NCI-H345 treated with DMSO at 0.1 percent for 48 hours (cell line): ENCODE measurements around the gene SDHAF2.
A peak's percentile ranks its signal among the peaks of the same experiment; 100 is the strongest.
"Not testable (repeated sequence)": the region's sequence is repeated elsewhere in the genome, so short reads cannot be mapped to it uniquely, and the experiment has no call there.

ENCODE experiments used
- DNase-seq: peaks from one replicate; lab custom pipeline; 2025; ENCODE audit not compliant: unreplicated experiment; lab: John Stamatoyannopoulos, UW

The SDHAF2 gene

GRCh38 chr11:61425367-61426131 is 4.4 kb upstream of the SDHAF2 start:
- DNase-seq = no peak

- DNase-seq = peak; percentile 43
Observed at GRCh38 chr11:61429346-61429690, 606 bp upstream of the SDHAF2 start.

GRCh38 chr11:61430839-61431238 is 915 bp downstream of the SDHAF2 start:
- not testable (repeated sequence) for DNase-seq

GRCh38 chr11:61437496-61437895 is 7.6 kb downstream of the SDHAF2 start:
- DNase-seq = no peak

- no peak for DNase-seq
Observed at GRCh38 chr11:61439615-61440014, 9.7 kb downstream of the SDHAF2 start.

GRCh38 chr11:61442616-61443015 is 12.7 kb downstream of the SDHAF2 start:
- no peak for DNase-seq

- peak; percentile 10 for DNase-seq
Observed at GRCh38 chr11:61445516-61445915, 15.6 kb downstream of the SDHAF2 start.

- DNase-seq = peak; percentile 93
Observed at GRCh38 chr11:61446211-61446651, 16.3 kb downstream of the SDHAF2 start.

GRCh38 chr11:61447601-61448551 is 18.0 kb downstream of the SDHAF2 start:
- no peak for DNase-seq

GRCh38 chr11:61448552-61448927 is 18.6 kb downstream of the SDHAF2 start:
- DNase-seq = no peak

GRCh38 chr11:61452825-61453224 is 22.9 kb downstream of the SDHAF2 start:
- no peak for DNase-seq

- no peak for DNase-seq
Observed at GRCh38 chr11:61453695-61454094, 23.8 kb downstream of the SDHAF2 start.

- peak; percentile 29 for DNase-seq
Observed at GRCh38 chr11:61454520-61454919, 24.6 kb downstream of the SDHAF2 start.

GRCh38 chr11:61460474-61460881 is 30.6 kb downstream of the SDHAF2 start:
- peak; percentile 2 for DNase-seq

GRCh38 chr11:61460986-61461385 is 31.1 kb downstream of the SDHAF2 start:
- no peak for DNase-seq

GRCh38 chr11:61467602-61468001 is 37.7 kb downstream of the SDHAF2 start:
- not testable (repeated sequence) for DNase-seq

GRCh38 chr11:61468002-61468401 is 38.1 kb downstream of the SDHAF2 start:
- DNase-seq = no peak

- DNase-seq = no peak
Observed at GRCh38 chr11:61472282-61472681, 42.4 kb downstream of the SDHAF2 start.

GRCh38 chr11:61472868-61473267 is 42.9 kb downstream of the SDHAF2 start:
- DNase-seq = no peak

GRCh38 chr11:61473370-61474012 is 43.6 kb downstream of the SDHAF2 start:
- no peak for DNase-seq

GRCh38 chr11:61474013-61474643 is 44.2 kb downstream of the SDHAF2 start:
- no peak for DNase-seq
